GM19438 (cell line): ENCODE measurements around the gene PTCSC3.
"Not testable (repeated sequence)": the region's sequence is repeated elsewhere in the genome, so short reads cannot be mapped to it uniquely, and the experiment has no call there.

Source experiments
- ATAC-seq: cut with Tn5 transposase; IDR thresholded peaks from one replicate; pipeline ENCODE4 v1.9.1; 2021; ENCODE audit warnings: low read depth; ENCODE audit not compliant: unreplicated experiment

PTCSC3 gene

GRCh38 chr14:36174767-36175424 lies 1.6 kb downstream of the PTCSC3 start:
- no peak for ATAC-seq

GRCh38 chr14:36173161-36173560 lies 3.4 kb downstream of the PTCSC3 start:
- no peak for ATAC-seq

GRCh38 chr14:36171607-36172006 lies 4.9 kb downstream of the PTCSC3 start:
- no peak for ATAC-seq

GRCh38 chr14:36167431-36167830 lies 9.1 kb downstream of the PTCSC3 start:
- no peak for ATAC-seq

GRCh38 chr14:36163451-36163850 lies 13.1 kb downstream of the PTCSC3 start:
- ATAC-seq = no peak

- no peak for ATAC-seq
Measured at GRCh38 chr14:36162267-36162666, 14.3 kb downstream of the PTCSC3 start.

- no peak for ATAC-seq
Measured at GRCh38 chr14:36161776-36162175, 14.7 kb downstream of the PTCSC3 start.

- ATAC-seq = no peak
Measured at GRCh38 chr14:36151335-36151734, 25.2 kb downstream of the PTCSC3 start.

- no peak for ATAC-seq
Measured at GRCh38 chr14:36134038-36134437, 42.5 kb downstream of the PTCSC3 start.

GRCh38 chr14:36132826-36133225 lies 43.7 kb downstream of the PTCSC3 start:
- no peak for ATAC-seq

GRCh38 chr14:36130186-36130585 lies 46.3 kb downstream of the PTCSC3 start:
- no peak for ATAC-seq

GRCh38 chr14:36129181-36129580 lies 47.3 kb downstream of the PTCSC3 start:
- ATAC-seq = no peak

GRCh38 chr14:36113341-36113740 lies 63.2 kb downstream of the PTCSC3 start:
- ATAC-seq = no peak

GRCh38 chr14:36111822-36112583 lies 64.5 kb downstream of the PTCSC3 start:
- no peak for ATAC-seq

- no peak for ATAC-seq
Measured at GRCh38 chr14:36105401-36105800, 71.1 kb downstream of the PTCSC3 start.

- ATAC-seq = not testable (repeated sequence)
Measured at GRCh38 chr14:36104258-36104657, 72.3 kb downstream of the PTCSC3 start.

GRCh38 chr14:36099619-36100018 lies 76.9 kb downstream of the PTCSC3 start:
- ATAC-seq = no peak

GRCh38 chr14:36097356-36097755 lies 79.2 kb downstream of the PTCSC3 start:
- ATAC-seq = no peak

GRCh38 chr14:36096090-36096489 lies 80.4 kb downstream of the PTCSC3 start:
- no peak for ATAC-seq

GRCh38 chr14:36094963-36095362 lies 81.6 kb downstream of the PTCSC3 start:
- no peak for ATAC-seq

- peak; percentile 96 for ATAC-seq
Measured at GRCh38 chr14:36091096-36091495, 85.4 kb downstream of the PTCSC3 start.

GRCh38 chr14:36087411-36087810 lies 89.1 kb downstream of the PTCSC3 start:
- ATAC-seq = no peak
